Activated CD4-positive, CD25-positive, alpha-beta regulatory T cell treated with anti-CD3 and anti-CD28 coated beads, Interleukin-2, amount 50 U/mL, for 16 hours (primary cell): Measurements from ENCODE around the gene HSD17B10.
"Not testable (repeated sequence)": the region's sequence is repeated elsewhere in the genome, so short reads cannot be mapped to it uniquely, and the experiment has no call there.

Source experiments
- DNase-seq: peaks from one replicate; pipeline ENCODE4 v3.0.0-alpha.2; 2020; ENCODE audit warnings: low read depth, low spot score

HSD17B10 gene

GRCh38 chrX:53437206-53437605 lies 3.0 kb upstream of the HSD17B10 start:
- DNase-seq, result no peak

- peak; percentile 33 for DNase-seq
These were observed 1.8 kb upstream of the HSD17B10 start for GRCh38 chrX:53435997-53436396.

- no peak for DNase-seq
These were observed 3.9 kb downstream of the HSD17B10 start for GRCh38 chrX:53430231-53430630.

- DNase-seq, result no peak
These were observed 4.4 kb downstream of the HSD17B10 start for GRCh38 chrX:53429755-53430154.

GRCh38 chrX:53422861-53423306 lies 11.3 kb downstream of the HSD17B10 start, which contains the start of gene RIBC1:
Gene RIBC1, plus strand, starts transcription at chrX:53422873. Its CDS starts 3,404 bp downstream, at chrX:53426277.
- no peak for DNase-seq

- peak; percentile 84 for DNase-seq
These were observed 11.9 kb downstream of the HSD17B10 start, which contains the start of gene SMC1A for GRCh38 chrX:53422086-53422860. Gene SMC1A, minus strand, starts transcription at chrX:53422654. Its CDS starts 54 bp downstream, at chrX:53422600.

GRCh38 chrX:53421772-53422085 lies 12.4 kb downstream of the HSD17B10 start:
- DNase-seq, result no peak

GRCh38 chrX:53421125-53421524 lies 13.0 kb downstream of the HSD17B10 start:
- no peak for DNase-seq

GRCh38 chrX:53420351-53420750 lies 13.8 kb downstream of the HSD17B10 start:
- DNase-seq, result not testable (repeated sequence)

- no peak for DNase-seq
These were observed 21.7 kb downstream of the HSD17B10 start for GRCh38 chrX:53412446-53412845.

- DNase-seq, result no peak
These were observed 30.6 kb downstream of the HSD17B10 start for GRCh38 chrX:53403535-53403934.

- DNase-seq, result no peak
These were observed 36.0 kb downstream of the HSD17B10 start for GRCh38 chrX:53398216-53398615.

GRCh38 chrX:53395605-53396298 lies 38.4 kb downstream of the HSD17B10 start:
- no peak for DNase-seq

GRCh38 chrX:53383376-53384076 lies 50.6 kb downstream of the HSD17B10 start:
- no peak for DNase-seq
